Measurements from ENCODE around the gene MARCO.

- TF ChIP-seq CTCF (IDR thresholded peaks at IDR 0.05) (no peak), POLR2A (IDR thresholded peaks at IDR 0.05) (no peak)
These were observed 2.0 kb upstream of the MARCO start for GRCh38 chr2:118939994-118940393.
